Measurements from ENCODE around the gene ZBTB17.

The ZBTB17 gene

DNA sequence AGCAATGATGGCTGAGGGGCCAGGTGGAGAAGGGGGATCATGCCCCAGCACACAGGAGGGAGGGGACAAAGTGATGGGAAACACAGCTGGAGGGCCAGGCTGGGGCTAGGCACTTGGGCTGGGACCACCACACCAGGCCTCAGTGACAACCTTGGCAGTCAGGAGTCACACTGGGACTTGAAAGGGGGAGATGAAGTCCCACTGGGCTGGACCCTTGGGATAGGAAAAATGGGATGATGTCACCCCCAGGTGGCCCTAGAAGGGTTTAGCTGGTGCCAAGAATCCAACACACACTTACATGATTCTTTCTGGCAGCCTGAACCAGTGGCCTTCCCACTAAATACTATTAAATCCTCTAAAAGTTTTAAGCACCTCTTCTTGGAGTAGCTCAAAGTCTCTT lies 17.1 kb downstream of the ZBTB17 start:
- no peak for DNase-seq

- no peak for DNase-seq
These were observed 17.8 kb downstream of the ZBTB17 start for GRCh38 chr1:15958111-15958510.

DNA sequence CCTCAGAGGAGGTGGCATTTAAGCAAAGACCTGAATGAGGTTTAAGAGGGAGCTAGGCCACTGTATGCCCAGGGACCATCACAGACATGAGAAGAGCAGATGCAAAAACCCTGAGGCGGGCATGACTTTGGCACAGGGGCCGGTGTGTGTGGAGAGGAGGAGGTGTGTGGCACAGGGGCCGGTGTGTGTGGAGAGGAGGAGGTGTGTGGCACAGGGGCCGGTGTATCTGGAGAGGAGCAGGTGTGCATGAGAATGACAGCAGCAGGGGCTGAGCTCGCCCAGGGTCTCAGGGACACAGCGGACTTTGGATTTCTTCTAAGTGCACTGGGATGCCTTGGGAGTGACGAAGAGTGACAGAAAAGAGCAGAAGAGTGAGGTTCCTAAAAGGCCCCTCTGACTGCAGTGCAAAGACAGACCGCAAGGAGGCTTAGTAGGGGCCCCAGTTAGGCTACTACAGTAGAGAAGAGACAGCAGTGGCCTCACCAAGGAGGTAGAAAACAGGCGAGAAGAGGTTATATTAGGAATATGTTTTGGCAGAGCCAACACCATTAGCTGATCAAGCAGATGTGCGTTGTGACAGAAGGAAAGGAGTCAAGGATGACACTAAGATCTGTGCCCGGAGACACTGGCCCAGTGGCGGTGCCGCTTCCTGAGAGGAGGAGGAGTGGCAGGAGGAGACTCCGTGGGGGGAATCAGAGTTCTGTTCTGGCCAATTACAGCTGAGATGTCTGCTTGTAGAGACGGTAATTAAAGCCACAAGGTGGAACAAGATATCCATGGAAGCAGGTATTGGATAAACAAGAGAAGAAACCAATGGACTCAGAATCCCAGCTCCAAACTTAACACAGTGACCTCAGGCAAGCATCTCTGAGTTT lies 18.4 kb downstream of the ZBTB17 start:
- no peak for DNase-seq

DNA sequence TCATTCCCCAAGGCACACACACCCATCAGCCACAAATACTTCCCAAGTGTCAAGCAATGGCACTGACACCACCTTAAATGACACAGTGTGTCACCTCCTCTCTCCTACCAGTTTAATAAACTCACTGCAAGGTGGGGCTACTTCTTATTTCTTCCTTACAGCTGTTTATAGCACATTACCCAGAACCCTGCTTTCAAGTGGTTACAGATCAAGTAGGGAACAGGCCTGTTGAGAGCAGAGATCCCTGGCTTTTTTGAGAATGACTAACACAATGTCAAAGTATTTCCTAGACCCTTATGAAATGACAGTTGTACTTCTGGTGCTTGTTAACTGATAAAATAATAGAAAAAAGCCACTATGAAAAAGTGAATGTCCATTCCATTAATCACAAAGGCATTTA lies 19.8 kb downstream of the ZBTB17 start:
- DNase-seq = no peak

DNA sequence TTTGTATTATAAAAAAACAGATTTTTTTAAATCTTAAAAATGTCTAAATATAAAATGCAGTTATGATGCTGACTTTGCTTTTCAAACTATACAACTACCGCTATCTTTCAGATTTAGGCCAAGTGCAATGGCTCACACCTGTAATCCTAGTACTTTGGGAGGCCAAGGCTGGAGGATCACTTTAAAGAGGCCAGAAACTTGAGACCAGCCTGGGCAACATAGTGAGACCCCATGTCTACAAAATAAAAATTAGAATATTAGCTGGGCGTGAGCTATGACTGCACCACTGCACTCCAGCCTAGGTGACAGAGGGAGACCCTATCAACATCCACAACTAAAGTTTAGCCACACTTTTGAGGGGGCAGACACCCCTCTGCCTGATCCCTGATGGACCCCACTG lies 20.3 kb downstream of the ZBTB17 start:
- DNase-seq = no peak

DNA sequence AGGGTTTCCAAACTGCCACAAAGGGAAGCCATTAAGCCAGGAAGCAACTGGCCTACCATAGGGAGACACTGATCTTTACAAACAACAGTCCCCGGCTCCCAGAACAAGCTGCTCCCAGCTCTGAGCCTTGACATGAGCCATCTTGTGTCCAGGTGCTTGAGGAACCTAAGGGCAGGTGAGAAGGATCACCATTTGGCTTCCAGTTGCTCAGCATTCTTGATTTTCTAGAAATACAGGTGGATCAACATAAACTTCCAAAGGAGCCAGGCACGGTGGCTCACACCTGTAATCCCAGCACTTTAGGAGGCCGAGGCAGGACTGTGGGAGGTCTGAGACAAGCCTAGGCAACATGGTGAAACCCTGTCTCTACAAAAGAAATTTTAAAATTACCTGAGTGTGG lies 21.6 kb downstream of the ZBTB17 start:
- DNase-seq = no peak

DNA sequence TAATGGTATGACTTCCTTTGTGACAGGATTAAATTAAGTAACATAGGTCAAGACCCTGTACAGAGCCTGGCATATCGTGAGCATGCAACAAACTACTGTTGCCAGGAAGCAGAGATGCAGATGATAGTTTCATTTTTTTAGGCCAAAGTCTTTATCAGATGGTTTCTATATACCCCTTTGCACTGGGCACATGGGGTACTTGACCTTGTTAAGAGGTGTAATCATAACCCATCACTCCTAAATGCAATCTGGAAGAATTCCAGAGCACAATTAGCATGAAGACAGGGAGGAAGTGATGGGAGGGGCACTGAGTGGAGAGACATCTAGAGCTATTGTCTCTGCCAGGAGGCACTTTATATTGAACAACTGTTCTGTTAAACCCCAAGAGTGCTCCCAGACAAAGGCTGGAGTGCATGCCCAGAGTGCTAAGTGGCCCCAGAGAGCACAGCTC lies 22.1 kb downstream of the ZBTB17 start:
- no peak for DNase-seq

DNA sequence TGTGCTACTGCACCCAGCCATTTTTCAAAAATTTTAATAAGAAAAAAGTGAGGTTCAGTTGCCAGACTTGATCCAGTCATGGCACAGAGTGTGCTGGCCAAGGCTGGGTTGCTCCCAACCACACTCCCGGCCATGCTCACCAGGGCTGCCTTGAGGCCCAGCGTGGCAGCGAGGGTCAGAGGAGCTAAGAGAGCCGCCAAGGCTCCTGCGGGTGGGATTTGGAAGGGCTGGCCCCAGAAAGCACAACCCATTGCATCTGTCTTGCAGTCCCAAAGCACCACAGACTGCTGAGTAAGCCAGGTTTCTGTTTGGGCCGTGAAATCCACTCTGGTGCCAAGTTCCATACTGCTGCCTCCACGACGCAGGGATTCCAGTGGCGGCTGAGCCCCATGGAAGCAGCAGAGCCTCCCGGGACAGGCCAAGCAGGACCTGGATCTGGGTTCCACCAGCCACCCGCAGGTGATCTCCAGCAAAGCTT lies 22.6 kb downstream of the ZBTB17 start:
- DNase-seq = no peak

- DNase-seq = no peak
These were observed 23.3 kb downstream of the ZBTB17 start for GRCh38 chr1:15952317-15953258.

- DNase-seq = no peak
These were observed 24.4 kb downstream of the ZBTB17 start for GRCh38 chr1:15951341-15952153.

- no peak for DNase-seq
These were observed 25.1 kb downstream of the ZBTB17 start for GRCh38 chr1:15950763-15951295.

- DNase-seq = no peak
These were observed 25.6 kb downstream of the ZBTB17 start for GRCh38 chr1:15950302-15950701.

- DNase-seq = no peak
These were observed 26.3 kb downstream of the ZBTB17 start for GRCh38 chr1:15949453-15950245.

DNA sequence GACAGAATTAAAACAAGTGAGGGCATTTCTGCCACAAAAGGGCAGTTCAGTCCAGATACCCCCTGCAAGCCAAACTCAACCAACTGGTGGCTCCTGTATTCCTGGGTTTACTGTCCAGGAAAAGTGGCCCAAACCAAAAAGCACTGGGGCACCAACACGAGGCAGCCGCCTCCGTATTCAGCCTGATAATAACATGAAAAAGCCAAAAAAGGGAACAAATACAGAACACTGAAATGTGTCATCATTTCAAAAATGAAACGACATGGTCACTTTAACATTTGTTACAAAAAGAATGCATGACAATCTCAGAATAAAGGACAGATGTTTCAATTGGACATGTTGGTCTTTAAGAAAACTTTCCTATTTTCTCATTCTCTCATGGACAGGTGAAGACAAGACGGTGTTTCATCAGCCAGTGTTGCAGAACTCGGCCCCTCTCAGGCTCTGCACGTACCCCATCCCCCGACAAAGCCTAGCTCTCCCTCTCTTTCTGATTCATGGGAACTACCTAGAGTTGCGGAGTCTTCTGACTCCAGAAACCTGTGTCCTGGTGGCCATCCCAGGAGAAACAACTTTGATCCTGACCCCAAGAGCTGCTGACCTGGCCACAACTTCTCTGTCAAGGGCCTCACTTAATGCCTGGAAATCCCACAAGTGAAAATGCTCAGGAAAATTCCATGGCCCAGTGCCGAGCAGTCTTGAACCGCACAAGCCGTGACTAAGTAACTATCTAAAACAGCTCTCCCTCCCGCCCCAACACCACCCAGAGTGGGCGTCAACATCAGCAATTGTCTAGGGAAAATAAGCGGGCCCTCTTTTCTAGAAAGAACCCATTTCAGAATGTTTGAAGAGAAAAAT lies 27.1 kb downstream of the ZBTB17 start:
- DNase-seq = no peak

- no peak for DNase-seq
These were observed 27.8 kb downstream of the ZBTB17 start for GRCh38 chr1:15948091-15948591.

- no peak for DNase-seq
These were observed 28.4 kb downstream of the ZBTB17 start for GRCh38 chr1:15947382-15948090.

GRCh38 chr1:15946571-15947381 lies 29.1 kb downstream of the ZBTB17 start:
- no peak for DNase-seq

DNA sequence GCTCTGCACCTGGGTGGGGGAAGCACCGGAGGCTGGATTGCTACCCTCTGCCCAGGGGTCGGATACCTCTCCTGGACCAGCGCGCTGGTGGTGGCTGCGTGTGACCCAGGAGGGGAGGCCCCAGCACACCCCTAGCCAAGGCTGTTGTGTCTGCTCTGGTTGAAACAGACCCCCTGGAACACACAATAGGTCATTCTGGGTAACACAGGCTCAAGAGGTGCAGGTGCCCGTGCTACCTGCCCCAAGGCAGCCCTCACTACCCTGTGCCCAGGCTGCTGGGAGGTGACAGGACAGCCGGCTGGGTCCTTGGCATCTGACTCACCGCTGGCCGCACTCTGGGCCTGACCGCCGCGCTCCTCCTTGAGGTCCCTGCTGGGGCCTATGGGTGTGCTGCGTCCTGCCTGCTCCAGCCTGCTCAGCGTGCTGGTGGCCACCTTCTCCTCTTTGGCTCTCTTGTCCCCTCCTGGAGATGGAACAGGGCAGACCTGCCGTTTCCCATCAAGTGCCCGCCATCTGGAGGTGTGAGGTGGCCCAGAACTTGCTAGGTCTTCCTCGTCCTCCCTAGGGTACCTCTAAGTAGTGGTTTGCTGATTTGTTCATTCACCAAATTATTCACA lies 30.0 kb downstream of the ZBTB17 start:
- DNase-seq = no peak
